ENCODE measurements around the gene CHAC1.
A peak's percentile ranks its signal among the peaks of the same experiment; 100 is the strongest.

The CHAC1 gene

GRCh38 chr15:40937762-40938535, 15.3 kb upstream of the CHAC1 start:
- peak; percentile 25 for TF ChIP-seq CTCF (IDR thresholded peaks at IDR 0.05; ENCODE audit: low read depth, low read length, missing control alignments)
- DNase-seq (ENCODE audit: low read depth): no peak

GRCh38 chr15:40938536-40938870, 14.8 kb upstream of the CHAC1 start:
- no peak for TF ChIP-seq CTCF (IDR thresholded peaks at IDR 0.05; ENCODE audit: low read depth, low read length, missing control alignments)
- H3K4me3 ChIP-seq (ENCODE audit: low read depth, low read length): no peak overlapping the region
- no peak for DNase-seq (ENCODE audit: low read depth)

More at GRCh38 chr15:40937762-40938535, 15.3 kb upstream of the CHAC1 start:
- no peak overlapping the region for H3K4me3 ChIP-seq (ENCODE audit: low read depth, low read length)

DNA sequence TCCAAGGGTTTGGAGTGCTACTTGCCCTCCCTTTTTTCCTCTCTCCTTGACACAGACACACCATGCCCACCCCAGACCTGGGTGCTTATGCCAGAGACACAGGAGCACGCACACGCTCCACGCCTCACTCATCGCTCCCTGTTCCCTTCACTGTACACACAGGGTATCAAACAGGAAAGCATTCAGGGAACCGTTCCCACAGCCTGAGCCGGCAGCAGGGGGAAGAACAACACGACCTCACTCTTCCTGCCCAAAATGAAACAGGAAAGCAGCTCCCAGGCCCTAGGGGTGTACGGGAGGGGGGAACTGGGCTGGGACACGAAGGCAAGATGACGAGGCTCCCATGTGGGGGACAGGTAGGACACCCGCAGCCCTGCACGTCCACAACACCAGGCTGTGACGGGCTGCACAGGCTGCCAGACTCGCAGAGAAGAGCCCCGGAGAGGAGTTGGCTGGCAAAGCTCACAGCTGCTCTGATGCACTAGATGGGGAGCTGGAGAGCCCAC, 12.9 kb upstream of the CHAC1 start:
- no peak overlapping the region for H3K4me3 ChIP-seq (ENCODE audit: low read depth, low read length)
- no peak for TF ChIP-seq CTCF (IDR thresholded peaks at IDR 0.05; ENCODE audit: low read depth, low read length, missing control alignments)
- no peak for DNase-seq (ENCODE audit: low read depth)

- no peak for DNase-seq (ENCODE audit: low read depth)
- peak overlapping the region; percentile 56 for H3K4me3 ChIP-seq (ENCODE audit: low read depth, low read length)
- no peak for TF ChIP-seq CTCF (IDR thresholded peaks at IDR 0.05; ENCODE audit: low read depth, low read length, missing control alignments)
Measured at GRCh38 chr15:40941068-40941527, 12.2 kb upstream of the CHAC1 start.

- H3K4me3 ChIP-seq (ENCODE audit: low read depth, low read length): peak overlapping the region; percentile 59
- TF ChIP-seq CTCF (IDR thresholded peaks at IDR 0.05; ENCODE audit: low read depth, low read length, missing control alignments): peak; percentile 57
- DNase-seq (ENCODE audit: low read depth): no peak
Measured at GRCh38 chr15:40941528-40942336, 11.5 kb upstream of the CHAC1 start.

DNA sequence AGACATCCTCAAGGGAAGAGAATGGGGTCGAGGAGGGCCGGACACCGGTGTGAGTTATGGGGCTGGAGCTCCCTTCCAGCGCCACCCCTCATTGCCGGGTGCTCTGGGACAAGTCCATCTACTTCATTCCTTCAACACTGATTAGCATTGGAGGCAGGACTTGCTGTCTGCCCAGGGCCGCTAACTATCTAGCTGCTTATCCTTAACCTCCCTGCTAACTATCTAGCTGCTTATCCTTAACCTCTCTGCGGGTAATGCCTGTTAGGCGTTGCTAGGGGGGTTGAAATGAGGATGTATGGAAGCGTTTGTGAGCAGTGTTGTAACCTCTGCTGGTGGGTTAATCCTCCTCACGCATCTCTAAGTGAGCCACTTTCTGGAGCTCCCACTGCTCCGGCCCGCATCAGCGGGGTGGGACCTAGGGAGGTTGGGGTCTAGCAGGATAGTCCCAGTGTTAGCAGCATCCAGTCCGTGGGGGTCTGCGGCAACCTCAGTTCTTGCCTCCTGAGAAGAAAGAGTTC, 10.9 kb upstream of the CHAC1 start:
- no peak for DNase-seq (ENCODE audit: low read depth)
- TF ChIP-seq CTCF (IDR thresholded peaks at IDR 0.05; ENCODE audit: low read depth, low read length, missing control alignments): no peak
- peak overlapping the region; percentile 59 for H3K4me3 ChIP-seq (ENCODE audit: low read depth, low read length)
